IMR-90 (cell line): ENCODE results near the gene MAPK1. TPM values are rescaled to one million over a fixed set of nuclear protein-coding genes. Genes with fewer than 3 reads are reported as not detected.

Experiments used
- ATAC-seq: fragments of 200-7000 bp; cut with Tn5 transposase; 2 replicates; pipeline ENCODE4 v1.9.1; 2020; ENCODE audit warnings: low read depth, mild to moderate bottlenecking, moderate library complexity
- BruUV-seq: library from RNA; stranded (reverse); fragments of 400-500 nt; replicated peaks from 2 replicates; lab custom pipeline; 2021; lab: Mats Ljungman, UMichigan
- CTCF ChIA-PET: fragments of 300-600 bp; formaldehyde crosslinking; extraction: SDS; loops from one replicate; lab custom pipeline; 2021; ENCODE audit warnings: antibody characterized with exemption; lab: Yijun Ruan, JAX
- POLR2A ChIA-PET: fragments of 300-600 bp; sonication (Branson Sonifier 250); formaldehyde crosslinking; loops from one replicate; lab custom pipeline; 2022; ENCODE audit warnings: antibody characterized with exemption; ENCODE audit not compliant: unreplicated experiment; lab: Charles Lee
- DNase-seq: peaks from one replicate; pipeline ENCODE4 v3.0.0; 2013
- H2AFZ ChIP-seq: replicated peaks from 2 replicates; pipeline ENCODE3; 2013; ENCODE audit warnings: low read length, mild to moderate bottlenecking; ENCODE audit not compliant: poor library complexity
- H2AK5ac ChIP-seq: 2 replicates; pipeline ENCODE4 v1.6.1; 2013; ENCODE audit warnings: low read depth, low read length, inconsistent platforms
- H2AK9ac ChIP-seq: replicated peaks from 2 replicates; pipeline ENCODE3; 2013; ENCODE audit warnings: mild to moderate bottlenecking, low read depth, low read length, moderate library complexity; ENCODE audit not compliant: poor library complexity
- H2BK120ac ChIP-seq: 2 replicates; pipeline ENCODE4 v1.6.1; 2013; ENCODE audit warnings: low read depth, low read length, inconsistent platforms
- H2BK15ac ChIP-seq: 3 replicates; pipeline ENCODE4 v1.6.1; 2013; ENCODE audit warnings: low read depth, low read length, inconsistent platforms
- H2BK20ac ChIP-seq: 2 replicates; pipeline ENCODE4 v1.6.1; 2013; ENCODE audit warnings: low read depth, mild to moderate bottlenecking, inconsistent platforms, low read length, moderate library complexity
- H2BK5ac ChIP-seq: 2 replicates; pipeline ENCODE4 v1.6.1; 2013; ENCODE audit warnings: mild to moderate bottlenecking, low read depth, low read length, inconsistent platforms; ENCODE audit not compliant: poor library complexity, severe bottlenecking
- H3K14ac ChIP-seq: replicated peaks from 2 replicates; pipeline ENCODE4 v1.6.1; 2013; ENCODE audit warnings: low read depth, low read length, inconsistent platforms
- H3K18ac ChIP-seq: 2 replicates; pipeline ENCODE4 v1.6.1; 2013; ENCODE audit warnings: low read depth, low read length, control low read depth
- H3K23ac ChIP-seq: 2 replicates; pipeline ENCODE4 v1.6.1; 2013; ENCODE audit warnings: low read depth, low read length, inconsistent platforms
- H3K27ac ChIP-seq: 2 replicates; pipeline ENCODE4 v1.5.1; 2013; ENCODE audit warnings: mild to moderate bottlenecking, control low read depth, low read length; ENCODE audit not compliant: insufficient read depth
- H3K27me3 ChIP-seq: 2 replicates; pipeline ENCODE4 v1.6.1; 2013; ENCODE audit warnings: low read length; ENCODE audit not compliant: control insufficient read depth, insufficient read depth
- H3K36me3 ChIP-seq: 2 replicates; pipeline ENCODE4 v1.6.1; 2013; ENCODE audit warnings: low read length, mixed read lengths; ENCODE audit not compliant: control insufficient read depth, insufficient read depth
- H3K4ac ChIP-seq: 2 replicates; pipeline ENCODE4 v1.6.1; 2013; ENCODE audit warnings: low read depth, low read length, inconsistent platforms
- H3K4me1 ChIP-seq: 2 replicates; pipeline ENCODE4 v1.6.1; 2013; ENCODE audit warnings: low read length, mixed read lengths; ENCODE audit not compliant: control insufficient read depth, insufficient read depth
- H3K4me2 ChIP-seq: 2 replicates; pipeline ENCODE4 v1.6.1; 2013; ENCODE audit warnings: low read depth, mild to moderate bottlenecking, control low read depth, low read length, moderate library complexity
- H3K4me3 ChIP-seq: 2 replicates; pipeline ENCODE4 v1.5.1; 2013; ENCODE audit warnings: low read depth, mild to moderate bottlenecking, control low read depth, low read length, moderate library complexity; ENCODE audit not compliant: insufficient read depth
- H3K56ac ChIP-seq: 2 replicates; pipeline ENCODE4 v1.6.1; 2013; ENCODE audit warnings: low read length, inconsistent platforms; ENCODE audit not compliant: insufficient read depth; ENCODE audit errors: extremely low read depth
- H3K79me1 ChIP-seq, 2 experiments: 2 replicates each; pipeline ENCODE4 v1.6.1; 2013; ENCODE audit warnings: low read length in 2 of 2, inconsistent platforms in 1 of 2, low read depth in 1 of 2
- H3K9ac ChIP-seq: 2 replicates; pipeline ENCODE4 v1.6.1; 2013; ENCODE audit warnings: low read depth, low read length, control low read depth
- H3K9me1 ChIP-seq: 2 replicates; pipeline ENCODE4 v1.6.1; 2013; ENCODE audit warnings: low read length, inconsistent platforms; ENCODE audit not compliant: insufficient read depth
- H3K9me3 ChIP-seq: 2 replicates; pipeline ENCODE4 v1.6.1; 2013; ENCODE audit warnings: low read length; ENCODE audit not compliant: control insufficient read depth, insufficient read depth
- H4K20me1 ChIP-seq: 2 replicates; pipeline ENCODE4 v1.6.1; 2013; ENCODE audit warnings: low read length, inconsistent platforms; ENCODE audit not compliant: insufficient read depth
- H4K5ac ChIP-seq: 2 replicates; pipeline ENCODE4 v1.6.1; 2013; ENCODE audit warnings: mild to moderate bottlenecking, low read depth, low read length, control low read depth
- H4K8ac ChIP-seq, 2 experiments: 2 replicates each; pipeline ENCODE4 v1.6.1; 2013; ENCODE audit warnings: low read depth in 2 of 2, low read length in 2 of 2, control low read depth in 1 of 2, inconsistent platforms in 1 of 2
- H4K91ac ChIP-seq: 2 replicates; pipeline ENCODE4 v1.6.1; 2013; ENCODE audit warnings: low read depth, low read length, inconsistent platforms; ENCODE audit not compliant: insufficient read depth
- BHLHE40 ChIP-seq: fragments of 150-350 bp; IDR thresholded peaks from 2 replicates; pipeline ENCODE4 v1.6.1; 2016; ENCODE audit warnings: mild to moderate bottlenecking, low read depth, low read length
- CEBPB ChIP-seq: IDR thresholded peaks from 2 replicates; pipeline ENCODE4 v1.6.1; 2012; ENCODE audit warnings: low read depth, low read length, improper control_type of control experiment
- CHD1 ChIP-seq: IDR thresholded peaks from 2 replicates; pipeline ENCODE4 v1.6.1; 2012; ENCODE audit warnings: low read depth, low read length, improper control_type of control experiment
- CTCF ChIP-seq: conservative IDR thresholded peaks from 2 replicates; pipeline ENCODE4 v1.5.1; 2012; ENCODE audit warnings: mild to moderate bottlenecking, low read depth, low read length, improper control_type of control experiment
- FOS ChIP-seq: fragments of 150-350 bp; IDR thresholded peaks from 2 replicates; pipeline ENCODE4 v1.6.1; 2016; ENCODE audit warnings: low read depth, low read length
- MAFK ChIP-seq: IDR thresholded peaks from 2 replicates; pipeline ENCODE4 v1.6.1; 2012; ENCODE audit warnings: low read depth, low read length, improper control_type of control experiment
- MAZ ChIP-seq: IDR thresholded peaks from 2 replicates; pipeline ENCODE4 v1.6.1; 2012; ENCODE audit warnings: low read depth, mild to moderate bottlenecking, low read length, improper control_type of control experiment, moderate library complexity, borderline replicate concordance
- MXI1 ChIP-seq: IDR thresholded peaks from 2 replicates; pipeline ENCODE4 v1.6.1; 2012; ENCODE audit warnings: low read depth, mild to moderate bottlenecking, low read length, moderate library complexity, borderline replicate concordance
- NFE2L2 ChIP-seq: fragments of 150-350 bp; IDR thresholded peaks from 2 replicates; pipeline ENCODE4 v1.6.1; 2016; ENCODE audit warnings: low read depth, mild to moderate bottlenecking, low read length
- POLR2A ChIP-seq: IDR thresholded peaks from 2 replicates; pipeline ENCODE4 v1.6.1; 2012; ENCODE audit warnings: mild to moderate bottlenecking, low read depth, low read length
- RAD21 ChIP-seq: IDR thresholded peaks from 2 replicates; pipeline ENCODE4 v1.6.1; 2012; ENCODE audit warnings: low read length, improper control_type of control experiment
- RCOR1 ChIP-seq: IDR thresholded peaks from 2 replicates; pipeline ENCODE4 v1.6.1; 2012; ENCODE audit warnings: mild to moderate bottlenecking, low read length, improper control_type of control experiment; ENCODE audit not compliant: insufficient replicate concordance
- RFX5 ChIP-seq: IDR thresholded peaks from 2 replicates; pipeline ENCODE4 v1.8.0; 2012; ENCODE audit warnings: low read depth, mild to moderate bottlenecking, low read length, moderate library complexity
- SMC3 ChIP-seq: fragments of 150-350 bp; IDR thresholded peaks from 2 replicates; pipeline ENCODE4 v1.6.1; 2016; ENCODE audit warnings: low read depth, mild to moderate bottlenecking, antibody characterized with exemption, low read length, moderate library complexity
- USF2 ChIP-seq: fragments of 150-350 bp; IDR thresholded peaks from 2 replicates; pipeline ENCODE4 v1.6.1; 2017; ENCODE audit warnings: mild to moderate bottlenecking, antibody characterized with exemption, low read length, low read depth
- WGBS, 2 experiments: methylation state at CpG; one replicate each; pipeline versions ENCODE4 v1.1.5 to v1.1.7; 2013; ENCODE audit warnings: missing lambda C conversion rate in 2 of 2; ENCODE audit not compliant: insufficient read length in 1 of 2; ENCODE audit errors: extremely low coverage in 2 of 2; 5-methylcytosine and 5-hydroxymethylcytosine counted together
- dilution Hi-C: fragments of 300-500 bp; cut with HindIII; formaldehyde crosslinking; loops from one replicate; pipeline ENCODE4 v1.14.3; 2018; ENCODE audit warnings: low sequenced_read_pairs; ENCODE audit not compliant: unreplicated experiment
- in situ Hi-C: fragments of 300-500 bp; cut with MboI; formaldehyde crosslinking; loops from 3 replicates; pipeline ENCODE4 v1.14.3; 2019; ENCODE audit warnings: low sequenced_read_pairs, inconsistent platforms, mixed read lengths
- intact Hi-C: fragments of 100-400 bp; cut with micrococcal nuclease; formaldehyde crosslinking; loops from 2 replicates; pipeline ENCODE4 v1.10.0; 2022
- polyA plus RNA-seq, 3 experiments: library from polyadenylated mRNA; depleted of rRNA; stranded (reverse); fragments of >200 nt; gene quantifications; 2 replicates each; pipeline ENCODE4 v1.2.3, GENCODE V29; 2012; ENCODE audit warnings: low replicate concordance in 1 of 3
- total RNA-seq: library from RNA; depleted of rRNA; stranded (reverse); fragments of >200 nt; gene quantifications from 2 replicates; pipeline ENCODE4 v1.2.3, GENCODE V29; 2012
- TF ChIP-seq, protein P1 (sequence below): fragments of 150-350 bp; IDR thresholded peaks from 2 replicates; pipeline ENCODE4 v1.6.1; 2016; ENCODE audit warnings: low read depth, mild to moderate bottlenecking, low read length, moderate library complexity, borderline replicate concordance

The MAPK1 gene
- total and polyA plus RNA-seq, 2 of the 4 experiments (the other 2 are of a cell fraction): 41.0 to 51.3 TPM

DNA sequence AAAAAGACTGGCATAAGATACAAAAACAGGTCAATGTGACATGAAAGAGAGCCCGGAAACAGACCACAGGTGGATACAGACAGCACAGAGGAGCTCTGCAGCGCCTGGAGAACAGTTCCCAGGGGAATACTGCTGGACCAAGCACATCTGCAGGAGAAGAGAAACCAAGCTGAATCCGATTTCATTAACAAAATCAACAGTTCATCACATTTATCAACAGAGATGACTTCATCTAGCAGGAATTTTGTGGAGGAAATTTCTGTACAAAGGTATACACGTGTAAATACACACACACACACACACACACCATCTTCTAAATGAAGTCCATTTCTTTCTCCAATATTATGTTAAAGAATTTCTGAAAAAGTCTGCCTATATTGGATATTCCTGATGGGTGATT is 148.9 kb downstream of the MAPK1 start:
- Histone ChIP-seq H2AK5ac (no peak overlapping the region), H3K4ac (no peak overlapping the region), H3K4me3 (no peak overlapping the region), H3K14ac (no peak overlapping the region), H3K27ac (no peak overlapping the region), H4K5ac (no peak overlapping the region), H2BK15ac (no peak overlapping the region), H2AK9ac (no peak overlapping the region), H2BK5ac (no peak overlapping the region), H3K9me3 (no peaks in the 10 kb centered on the region), H3K79me1 (0 out of 4 replicates have a peak, but pooled peaks cover 0 to under 1% of the 10 kb centered on the region in 2 experiments), H2BK120ac (no peak overlapping the region), H3K36me3 (no peaks in the 10 kb centered on the region), H2BK20ac (no peak overlapping the region), H3K18ac (no peak overlapping the region), H3K9me1 (0 out of 2 replicates have a peak, but pooled peaks cover 5% of the 10 kb centered on the region), H3K4me2 (no peak overlapping the region), H4K91ac (no peak overlapping the region), H3K9ac (no peak overlapping the region), H4K8ac (no peak overlapping the region), H3K4me1 (peaks cover 8% of the 10 kb centered on the region), H3K56ac (no peak overlapping the region), H3K23ac (no peak overlapping the region), H4K20me1 (no peaks in the 10 kb centered on the region), H2AFZ (no peak overlapping the region), H3K27me3 (no peaks in the 10 kb centered on the region)
- TF ChIP-seq CTCF (no peak), POLR2A (no peak), MAZ (no peak), RFX5 (no peak), MAFK (no peak), USF2 (no peak), MXI1 (no peak), SMC3 (no peak), CEBPB (no peak), RCOR1 (no peak), RAD21 (no peak), CHD1 (no peak), FOS (no peak), BHLHE40 (no peak), NFE2L2 (no peak)
- TF ChIP-seq, protein P1, sequence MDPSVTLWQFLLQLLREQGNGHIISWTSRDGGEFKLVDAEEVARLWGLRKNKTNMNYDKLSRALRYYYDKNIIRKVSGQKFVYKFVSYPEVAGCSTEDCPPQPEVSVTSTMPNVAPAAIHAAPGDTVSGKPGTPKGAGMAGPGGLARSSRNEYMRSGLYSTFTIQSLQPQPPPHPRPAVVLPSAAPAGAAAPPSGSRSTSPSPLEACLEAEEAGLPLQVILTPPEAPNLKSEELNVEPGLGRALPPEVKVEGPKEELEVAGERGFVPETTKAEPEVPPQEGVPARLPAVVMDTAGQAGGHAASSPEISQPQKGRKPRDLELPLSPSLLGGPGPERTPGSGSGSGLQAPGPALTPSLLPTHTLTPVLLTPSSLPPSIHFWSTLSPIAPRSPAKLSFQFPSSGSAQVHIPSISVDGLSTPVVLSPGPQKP: no peak
- ChIA-PET POLR2A (no interaction called here), CTCF (no interaction called here)
- DNase-seq (peak; percentile 29), ATAC-seq (no peak)
- no CpG with 5 or more reads among the region's 4 CpGs for WGBS, 2 experiments
- intact Hi-C loops: no loop called here
- dilution Hi-C loops: no loop called here
- in situ Hi-C loops: no loop called here
- BruUV-seq: no TSS peak
